ENCODE data around the gene ORMDL2. TPM values are rescaled to one million over a fixed set of nuclear protein-coding genes. Genes with fewer than 3 reads are reported as not detected.

ORMDL2 gene
- total and polyA plus RNA-seq, 2 experiments from 2014 or later: 28.6 to 106 TPM

DNA sequence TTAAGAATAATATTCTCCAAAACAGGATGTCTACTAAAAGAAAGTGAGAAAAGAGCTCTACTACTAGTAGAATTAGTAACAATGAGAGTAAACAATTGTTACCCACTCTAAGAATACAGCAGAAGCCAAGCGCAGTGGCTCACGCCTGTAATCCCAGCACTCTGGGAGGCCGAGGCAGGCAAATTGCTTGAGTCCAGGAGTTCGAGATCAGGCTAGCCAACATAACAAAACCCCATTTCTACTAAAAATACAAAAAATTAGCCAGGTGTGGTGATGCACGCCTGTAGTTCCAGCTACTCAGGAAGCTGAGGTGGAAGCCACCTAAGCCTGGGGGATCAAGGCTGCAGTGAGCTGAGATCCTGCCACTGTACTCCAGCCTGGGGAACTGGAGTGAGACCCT is 6.9 kb downstream of the ORMDL2 start:
- Histone ChIP-seq H3K4me2 (peak overlapping the region; percentile 29), H3K27me3 (no peaks in the 10 kb centered on the region), H3K27ac (no peak overlapping the region), H3K79me2 (peaks cover 47% of the 10 kb centered on the region), H3K36me3 (replicated peaks; ENCODE audit: insufficient read depth, low read depth) (no peaks in the 10 kb centered on the region), H4K20me1 (ENCODE audit: insufficient read depth, poor library complexity, severe bottlenecking) (no peaks in the 10 kb centered on the region), H2AFZ (no peak overlapping the region), H3K9me2 (replicated peaks; ENCODE audit: insufficient read depth) (no peaks in the 10 kb centered on the region), H3K4me3 (no peak overlapping the region), H3K9me3 (ENCODE audit: low read depth) (no peaks in the 10 kb centered on the region), H3K4me1 (ENCODE audit: insufficient read depth) (peaks cover 14% of the 10 kb centered on the region)
- WGBS (ENCODE audit: low lambda C conversion rate, missing lambda C conversion rate): 94% methylated on average over 5 of the region's 5 CpGs
- DNase-seq (ENCODE audit: low spot score): no peak
- TF ChIP-seq, protein P1, sequence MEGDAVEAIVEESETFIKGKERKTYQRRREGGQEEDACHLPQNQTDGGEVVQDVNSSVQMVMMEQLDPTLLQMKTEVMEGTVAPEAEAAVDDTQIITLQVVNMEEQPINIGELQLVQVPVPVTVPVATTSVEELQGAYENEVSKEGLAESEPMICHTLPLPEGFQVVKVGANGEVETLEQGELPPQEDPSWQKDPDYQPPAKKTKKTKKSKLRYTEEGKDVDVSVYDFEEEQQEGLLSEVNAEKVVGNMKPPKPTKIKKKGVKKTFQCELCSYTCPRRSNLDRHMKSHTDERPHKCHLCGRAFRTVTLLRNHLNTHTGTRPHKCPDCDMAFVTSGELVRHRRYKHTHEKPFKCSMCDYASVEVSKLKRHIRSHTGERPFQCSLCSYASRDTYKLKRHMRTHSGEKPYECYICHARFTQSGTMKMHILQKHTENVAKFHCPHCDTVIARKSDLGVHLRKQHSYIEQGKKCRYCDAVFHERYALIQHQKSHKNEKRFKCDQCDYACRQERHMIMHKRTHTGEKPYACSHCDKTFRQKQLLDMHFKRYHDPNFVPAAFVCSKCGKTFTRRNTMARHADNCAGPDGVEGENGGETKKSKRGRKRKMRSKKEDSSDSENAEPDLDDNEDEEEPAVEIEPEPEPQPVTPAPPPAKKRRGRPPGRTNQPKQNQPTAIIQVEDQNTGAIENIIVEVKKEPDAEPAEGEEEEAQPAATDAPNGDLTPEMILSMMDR (IDR thresholded peaks at IDR 0.05; ENCODE audit: poor library complexity): no peak
- TF ChIP-seq EZH2phosphoT487 (IDR thresholded peaks at IDR 0.05; ENCODE audit: low read depth, severe bottlenecking, unreplicated experiment) (no peak), EZH2 (IDR thresholded peaks at IDR 0.05; ENCODE audit: borderline replicate concordance) (no peak)

DNA sequence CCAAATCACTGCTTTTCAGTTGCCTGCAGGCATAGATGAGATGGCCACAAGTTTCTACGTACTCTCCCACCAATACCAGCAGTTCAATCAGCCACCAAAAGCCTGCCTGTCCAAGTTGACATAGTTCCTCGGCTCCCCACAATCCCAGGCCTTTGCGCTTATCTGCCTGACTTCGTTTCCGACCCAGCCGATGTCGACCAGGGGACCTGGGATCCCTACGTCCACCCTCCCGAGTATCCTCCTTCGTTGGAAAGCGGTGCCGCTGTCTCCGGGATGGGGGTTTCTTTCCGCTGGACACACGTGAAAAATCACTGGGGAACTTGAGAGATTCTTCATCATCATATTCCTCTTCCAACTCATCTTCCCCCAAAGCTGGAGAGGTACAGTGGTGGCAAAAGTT is 10.0 kb downstream of the ORMDL2 start:
- Histone ChIP-seq H3K9me3 (ENCODE audit: low read depth) (no peaks in the 10 kb centered on the region), H3K4me1 (ENCODE audit: insufficient read depth) (peaks cover 21% of the 10 kb centered on the region), H3K79me2 (peaks cover 60% of the 10 kb centered on the region), H3K36me3 (replicated peaks; ENCODE audit: insufficient read depth, low read depth) (no peaks in the 10 kb centered on the region), H3K27ac (no peak overlapping the region), H3K4me3 (no peak overlapping the region), H3K9me2 (replicated peaks; ENCODE audit: insufficient read depth) (no peaks in the 10 kb centered on the region), H2AFZ (no peak overlapping the region), H3K4me2 (peak overlapping the region; percentile 76), H4K20me1 (ENCODE audit: insufficient read depth, poor library complexity, severe bottlenecking) (no peaks in the 10 kb centered on the region), H3K27me3 (no peaks in the 10 kb centered on the region)
- WGBS (ENCODE audit: low lambda C conversion rate, missing lambda C conversion rate): 91% methylated on average over 15 of the region's 15 CpGs
- no peak for DNase-seq (ENCODE audit: low spot score)
- TF ChIP-seq, protein P1 (IDR thresholded peaks at IDR 0.05; ENCODE audit: poor library complexity): no peak
- TF ChIP-seq EZH2 (IDR thresholded peaks at IDR 0.05; ENCODE audit: borderline replicate concordance): no peak
- TF ChIP-seq EZH2phosphoT487 (IDR thresholded peaks at IDR 0.05; ENCODE audit: low read depth, severe bottlenecking, unreplicated experiment): no peak

DNA sequence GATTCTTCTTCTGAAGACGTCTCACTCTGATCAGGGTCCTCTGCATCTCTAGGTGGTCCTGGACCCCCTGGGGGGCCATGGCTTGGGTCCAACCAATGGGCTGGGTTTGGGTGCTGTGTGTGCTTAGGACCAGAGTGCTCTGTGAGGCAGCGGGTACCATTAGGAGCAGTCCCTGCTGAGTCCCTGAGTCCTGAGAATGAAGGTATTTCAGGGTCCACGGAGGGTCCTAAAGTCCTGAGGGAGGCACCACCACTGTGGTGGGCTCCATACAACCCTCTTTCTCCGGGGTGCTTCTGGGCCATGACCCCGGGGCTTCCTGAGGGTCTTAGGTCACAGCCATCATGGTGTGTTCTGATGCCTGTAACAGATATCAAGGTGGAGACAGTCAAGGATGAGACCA is 10.5 kb downstream of the ORMDL2 start:
- Histone ChIP-seq H4K20me1 (ENCODE audit: insufficient read depth, poor library complexity, severe bottlenecking) (no peaks in the 10 kb centered on the region), H2AFZ (no peak overlapping the region), H3K4me3 (peak overlapping the region; percentile 53), H3K4me1 (ENCODE audit: insufficient read depth) (peaks cover 21% of the 10 kb centered on the region), H3K27ac (peak overlapping the region; percentile 79), H3K27me3 (no peaks in the 10 kb centered on the region), H3K4me2 (peak overlapping the region; percentile 76), H3K9me3 (ENCODE audit: low read depth) (no peaks in the 10 kb centered on the region), H3K9me2 (replicated peaks; ENCODE audit: insufficient read depth) (no peaks in the 10 kb centered on the region), H3K79me2 (peaks cover 60% of the 10 kb centered on the region), H3K36me3 (replicated peaks; ENCODE audit: insufficient read depth, low read depth) (no peaks in the 10 kb centered on the region)
- DNase-seq (ENCODE audit: low spot score): no peak
- 92% methylated on average over 5 of the region's 5 CpGs for WGBS (ENCODE audit: low lambda C conversion rate, missing lambda C conversion rate)
- TF ChIP-seq EZH2 (IDR thresholded peaks at IDR 0.05; ENCODE audit: borderline replicate concordance): no peak
- TF ChIP-seq EZH2phosphoT487 (IDR thresholded peaks at IDR 0.05; ENCODE audit: low read depth, severe bottlenecking, unreplicated experiment): no peak
- TF ChIP-seq, protein P1 (IDR thresholded peaks at IDR 0.05; ENCODE audit: poor library complexity): no peak

Data from hepatocyte (in vitro differentiated cells).